A204.1 (cell line): ENCODE results near the gene NSD2.

Experiments used
- FAIRE-seq: peaks from 2 replicates; lab custom pipeline; 2012; peaks lifted over from hg19 to GRCh38; lab: Jason Lieb, UNC

Gene NSD2

GRCh38 chr4:1864076-1865008 is 6.9 kb upstream of the NSD2 start:
- FAIRE-seq = no peak

- FAIRE-seq = no peak
Observed at GRCh38 chr4:1866189-1866661, 5.0 kb upstream of the NSD2 start.

GRCh38 chr4:1868293-1868692 is 2.9 kb upstream of the NSD2 start:
- FAIRE-seq = no peak

- no peak for FAIRE-seq
Observed at GRCh38 chr4:1868912-1869311, 2.3 kb upstream of the NSD2 start.

- no peak for FAIRE-seq
Observed at GRCh38 chr4:1869530-1870327, 1.5 kb upstream of the NSD2 start.

GRCh38 chr4:1870328-1870577 is 940 bp upstream of the NSD2 start:
- FAIRE-seq = no peak

- no peak for FAIRE-seq
Observed at GRCh38 chr4:1871471-1872021, 353 bp downstream of the NSD2 start.

GRCh38 chr4:1872870-1873269 is 1.7 kb downstream of the NSD2 start:
- FAIRE-seq = no peak

- FAIRE-seq = no peak
Observed at GRCh38 chr4:1873291-1873690, 2.1 kb downstream of the NSD2 start.

GRCh38 chr4:1873776-1874175 is 2.6 kb downstream of the NSD2 start:
- FAIRE-seq = no peak

GRCh38 chr4:1874201-1874600 is 3.0 kb downstream of the NSD2 start:
- no peak for FAIRE-seq

GRCh38 chr4:1879485-1879884 is 8.3 kb downstream of the NSD2 start:
- no peak for FAIRE-seq

- FAIRE-seq = no peak
Observed at GRCh38 chr4:1880332-1880731, 9.1 kb downstream of the NSD2 start.

- FAIRE-seq = no peak
Observed at GRCh38 chr4:1882850-1883271, 11.7 kb downstream of the NSD2 start.

GRCh38 chr4:1883583-1883982 is 12.4 kb downstream of the NSD2 start:
- no peak for FAIRE-seq

GRCh38 chr4:1885414-1885813 is 14.2 kb downstream of the NSD2 start:
- no peak for FAIRE-seq

- no peak for FAIRE-seq
Observed at GRCh38 chr4:1887052-1887451, 15.9 kb downstream of the NSD2 start.

GRCh38 chr4:1890979-1891570 is 19.9 kb downstream of the NSD2 start:
- no peak for FAIRE-seq

- no peak for FAIRE-seq
Observed at GRCh38 chr4:1895971-1896657, 24.9 kb downstream of the NSD2 start.

GRCh38 chr4:1896658-1896991 is 25.4 kb downstream of the NSD2 start:
- FAIRE-seq = no peak

- no peak for FAIRE-seq
Observed at GRCh38 chr4:1898007-1898406, 26.8 kb downstream of the NSD2 start.

- FAIRE-seq = no peak
Observed at GRCh38 chr4:1898681-1899080, 27.5 kb downstream of the NSD2 start.
